Rectal smooth muscle tissue (tissue), 1 donor: Measurements from ENCODE around the gene PTPRG.
A peak's percentile ranks its signal among the peaks of the same experiment; 100 is the strongest.

Source experiments
- H3K27ac ChIP-seq: one replicate; pipeline ENCODE4 v1.7.0; 2013; ENCODE audit warnings: low read depth, low read length, inconsistent platforms
- H3K27me3 ChIP-seq: one replicate; pipeline ENCODE4 v1.7.0; 2013; ENCODE audit warnings: low read length; ENCODE audit not compliant: control insufficient read depth, insufficient read depth
- H3K36me3 ChIP-seq: one replicate; pipeline ENCODE4 v1.7.0; 2013; ENCODE audit warnings: low read length; ENCODE audit not compliant: control insufficient read depth, insufficient read depth
- H3K4me1 ChIP-seq: one replicate; pipeline ENCODE4 v1.7.0; 2013; ENCODE audit warnings: low read length; ENCODE audit not compliant: control insufficient read depth, insufficient read depth
- H3K4me3 ChIP-seq: one replicate; pipeline ENCODE4 v1.7.0; 2013; ENCODE audit warnings: low read length
- H3K9ac ChIP-seq: one replicate; pipeline ENCODE4 v1.7.0; 2013; ENCODE audit warnings: low read length

Gene PTPRG

DNA sequence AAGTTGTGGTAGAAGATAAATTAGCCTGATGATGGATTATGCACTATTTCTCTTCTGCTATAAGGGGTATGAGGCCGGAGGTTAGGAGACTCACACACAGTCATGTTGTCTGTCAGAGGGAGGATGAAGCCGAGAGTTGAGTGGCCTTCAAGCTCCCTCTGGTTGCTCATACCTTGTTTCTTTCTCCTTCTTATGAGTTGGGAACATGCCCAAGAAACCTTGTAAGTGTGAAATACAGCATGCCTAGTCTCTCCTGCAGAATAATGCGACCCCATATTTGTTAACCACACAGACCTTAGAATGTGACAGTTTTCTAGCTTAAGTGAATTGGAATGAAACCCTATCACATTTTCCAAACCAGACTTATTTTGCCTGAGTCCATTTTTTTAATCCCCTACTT is 366.7 kb downstream of the PTPRG start:
- Histone ChIP-seq H3K9ac (no peak overlapping the region), H3K4me3 (no peak overlapping the region), H3K4me1 (peaks cover 43% of the 10 kb centered on the region), H3K36me3 (no peaks in the 10 kb centered on the region), H3K27ac (peak overlapping the region; percentile 76), H3K27me3 (no peaks in the 10 kb centered on the region)

GRCh38 chr3:61928776-61929314 is 367.5 kb downstream of the PTPRG start:
- peaks cover 43% of the 10 kb centered on the region for H3K4me1 ChIP-seq
- no peak overlapping the region for H3K27ac ChIP-seq
- no peak overlapping the region for H3K4me3 ChIP-seq
- no peaks in the 10 kb centered on the region for H3K27me3 ChIP-seq
- H3K36me3 ChIP-seq, result no peaks in the 10 kb centered on the region
- no peak overlapping the region for H3K9ac ChIP-seq

DNA sequence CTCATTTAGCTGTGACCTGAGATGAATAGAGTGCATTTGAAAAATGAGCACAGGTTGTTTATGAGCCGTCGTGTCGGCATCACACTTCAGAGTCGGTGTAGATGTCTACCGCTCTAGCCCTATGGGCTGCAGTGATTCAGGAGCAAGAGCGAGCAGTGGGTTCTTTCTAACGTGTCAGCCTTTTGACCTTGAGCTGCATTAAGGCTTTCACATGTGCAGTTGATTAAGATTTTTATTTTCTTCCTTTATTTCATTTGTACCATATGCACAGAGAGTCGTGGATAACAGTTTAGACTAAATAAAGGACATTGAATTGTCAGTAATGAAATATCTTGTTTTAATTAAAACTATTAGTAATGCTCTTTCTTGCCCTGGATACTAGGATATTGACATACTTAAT is 368.2 kb downstream of the PTPRG start:
- Histone ChIP-seq H3K4me3 (no peak overlapping the region), H3K36me3 (no peaks in the 10 kb centered on the region), H3K9ac (no peak overlapping the region), H3K27ac (no peak overlapping the region), H3K4me1 (peaks cover 37% of the 10 kb centered on the region), H3K27me3 (no peaks in the 10 kb centered on the region)

- Histone ChIP-seq H3K9ac (no peak overlapping the region), H3K4me1 (peaks cover 20% of the 10 kb centered on the region), H3K27ac (no peak overlapping the region), H3K4me3 (no peak overlapping the region), H3K27me3 (no peaks in the 10 kb centered on the region), H3K36me3 (no peaks in the 10 kb centered on the region)
Observed at GRCh38 chr3:61932499-61932898, 371.1 kb downstream of the PTPRG start.

DNA sequence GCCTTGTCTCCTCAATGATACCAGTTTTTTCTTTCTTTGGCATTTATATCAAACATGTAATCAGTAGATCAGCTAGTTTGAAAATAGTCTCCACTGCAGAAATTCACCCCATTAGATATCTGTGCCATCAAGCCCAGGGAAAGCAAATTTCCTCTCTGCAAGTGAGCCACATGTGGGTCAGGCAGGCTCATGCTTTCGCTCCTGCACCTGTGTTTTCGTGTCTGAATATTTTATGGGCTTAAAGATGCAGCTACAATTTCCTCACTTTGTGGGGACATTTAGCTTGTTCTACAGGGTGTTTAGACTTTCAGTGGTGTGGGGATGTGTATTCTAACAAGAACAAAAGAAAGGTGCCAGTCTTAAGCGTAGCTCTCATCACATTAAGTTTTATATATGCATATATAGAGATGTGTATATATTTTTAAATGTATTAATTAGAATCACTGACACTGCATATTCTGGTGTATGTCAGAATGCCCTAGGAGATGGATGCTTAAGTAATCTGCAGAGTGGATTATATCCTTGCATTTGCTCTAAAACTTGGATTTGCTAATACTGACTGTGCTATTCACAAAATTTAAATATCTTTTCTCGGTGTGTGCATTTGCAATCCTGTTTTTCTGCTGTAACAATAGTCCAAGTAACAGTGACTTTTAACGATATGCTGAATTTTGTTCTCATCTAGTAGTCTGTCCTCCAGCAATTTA is 372.6 kb downstream of the PTPRG start:
- Histone ChIP-seq H3K36me3 (no peaks in the 10 kb centered on the region), H3K9ac (no peak overlapping the region), H3K27ac (no peak overlapping the region), H3K27me3 (no peaks in the 10 kb centered on the region), H3K4me3 (no peak overlapping the region), H3K4me1 (peaks cover 10% of the 10 kb centered on the region)

DNA sequence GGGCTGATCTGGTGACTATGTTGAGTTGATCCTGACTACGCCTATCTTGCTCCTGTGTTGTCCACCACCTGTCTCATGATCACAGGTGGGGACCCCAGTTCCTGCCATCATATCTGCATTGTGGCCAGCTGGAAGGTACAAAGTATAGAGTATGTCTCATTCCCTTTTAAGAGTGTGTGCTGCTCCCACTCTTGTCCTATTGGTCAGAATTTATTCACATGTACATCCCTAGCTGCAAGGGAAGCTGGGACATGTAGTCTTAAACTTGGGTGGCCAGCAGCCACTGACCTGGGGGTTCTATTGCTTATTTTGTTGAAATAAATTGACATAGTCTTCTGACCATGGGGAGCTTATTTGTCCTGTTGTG is 373.1 kb downstream of the PTPRG start:
- no peak overlapping the region for H3K4me3 ChIP-seq
- no peaks in the 10 kb centered on the region for H3K36me3 ChIP-seq
- no peak overlapping the region for H3K9ac ChIP-seq
- H3K27me3 ChIP-seq, result no peaks in the 10 kb centered on the region
- H3K4me1 ChIP-seq, result peaks cover 10% of the 10 kb centered on the region
- no peak overlapping the region for H3K27ac ChIP-seq

DNA sequence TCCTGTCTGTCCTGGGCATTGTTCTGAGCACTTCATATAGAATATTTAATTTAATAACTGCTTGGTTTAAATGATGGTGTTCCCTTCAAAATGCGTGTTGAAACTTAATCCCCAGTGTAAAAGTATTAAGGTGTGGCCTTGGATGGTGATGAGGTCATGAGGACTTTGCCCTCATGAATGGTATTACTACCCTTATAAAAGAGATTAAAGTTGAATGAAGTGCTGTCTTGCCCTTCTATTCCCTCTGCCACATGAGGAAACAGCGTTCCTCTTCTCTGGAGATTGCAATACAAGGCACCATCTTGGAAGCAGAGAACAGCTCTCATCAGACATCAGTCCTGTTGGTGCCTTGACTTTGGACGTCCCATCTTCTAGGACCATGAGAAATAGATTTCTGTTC is 374.4 kb downstream of the PTPRG start:
- Histone ChIP-seq H3K27ac (no peak overlapping the region), H3K9ac (no peak overlapping the region), H3K27me3 (no peaks in the 10 kb centered on the region), H3K4me1 (peaks cover 10% of the 10 kb centered on the region), H3K4me3 (no peak overlapping the region), H3K36me3 (no peaks in the 10 kb centered on the region)

DNA sequence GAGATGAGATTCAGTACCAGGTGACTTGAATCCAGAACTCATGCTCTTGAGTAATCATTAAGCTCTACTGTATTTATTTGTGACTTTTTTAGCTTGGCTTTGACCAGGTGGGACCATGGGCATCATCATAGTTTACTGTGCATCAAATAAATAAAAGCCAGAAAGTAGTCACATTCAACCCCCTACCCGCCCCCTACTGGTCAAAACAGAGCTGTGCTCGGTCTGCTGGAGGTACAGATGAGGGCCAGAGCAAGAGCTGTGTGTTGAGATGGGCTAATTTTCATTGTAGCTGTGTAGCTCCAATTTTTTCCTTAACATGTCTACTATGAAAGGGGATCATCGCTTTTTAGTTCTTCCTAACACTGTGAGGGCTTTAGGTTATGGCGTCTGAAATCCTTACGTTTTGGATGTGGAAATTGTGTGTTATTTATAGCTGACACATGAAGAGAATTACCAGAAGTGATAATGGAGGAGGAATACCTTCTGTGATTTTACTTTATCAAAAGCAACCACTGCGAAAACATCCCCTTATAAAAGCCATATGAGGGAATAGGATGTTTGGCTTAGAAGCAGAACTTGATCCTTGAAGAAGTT is 375.1 kb downstream of the PTPRG start:
- Histone ChIP-seq H3K9ac (no peak overlapping the region), H3K27me3 (no peaks in the 10 kb centered on the region), H3K4me3 (no peak overlapping the region), H3K36me3 (no peaks in the 10 kb centered on the region), H3K27ac (no peak overlapping the region), H3K4me1 (peaks cover 10% of the 10 kb centered on the region)

DNA sequence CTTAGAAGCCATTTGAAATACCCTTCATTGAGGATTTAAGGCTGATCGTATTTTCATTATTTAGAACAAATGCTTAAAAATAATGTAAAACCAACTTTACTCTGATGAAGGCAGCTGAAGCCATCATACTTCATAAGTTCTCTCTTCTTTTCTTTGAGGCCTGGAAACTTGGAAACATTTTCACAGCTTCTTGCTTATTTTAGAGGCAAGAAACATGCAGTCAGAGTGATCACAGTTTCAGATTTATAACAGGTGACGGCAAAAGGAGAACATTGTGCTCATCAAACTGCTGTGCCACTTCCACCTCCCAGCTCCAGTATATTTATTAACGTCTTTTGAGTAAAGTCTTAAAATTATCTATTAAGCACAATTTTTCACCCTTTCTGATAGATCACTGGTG is 376.1 kb downstream of the PTPRG start:
- no peak overlapping the region for H3K27ac ChIP-seq
- H3K9ac ChIP-seq, result no peak overlapping the region
- no peaks in the 10 kb centered on the region for H3K27me3 ChIP-seq
- H3K36me3 ChIP-seq, result no peaks in the 10 kb centered on the region
- H3K4me3 ChIP-seq, result no peak overlapping the region
- H3K4me1 ChIP-seq, result peaks cover 8% of the 10 kb centered on the region

DNA sequence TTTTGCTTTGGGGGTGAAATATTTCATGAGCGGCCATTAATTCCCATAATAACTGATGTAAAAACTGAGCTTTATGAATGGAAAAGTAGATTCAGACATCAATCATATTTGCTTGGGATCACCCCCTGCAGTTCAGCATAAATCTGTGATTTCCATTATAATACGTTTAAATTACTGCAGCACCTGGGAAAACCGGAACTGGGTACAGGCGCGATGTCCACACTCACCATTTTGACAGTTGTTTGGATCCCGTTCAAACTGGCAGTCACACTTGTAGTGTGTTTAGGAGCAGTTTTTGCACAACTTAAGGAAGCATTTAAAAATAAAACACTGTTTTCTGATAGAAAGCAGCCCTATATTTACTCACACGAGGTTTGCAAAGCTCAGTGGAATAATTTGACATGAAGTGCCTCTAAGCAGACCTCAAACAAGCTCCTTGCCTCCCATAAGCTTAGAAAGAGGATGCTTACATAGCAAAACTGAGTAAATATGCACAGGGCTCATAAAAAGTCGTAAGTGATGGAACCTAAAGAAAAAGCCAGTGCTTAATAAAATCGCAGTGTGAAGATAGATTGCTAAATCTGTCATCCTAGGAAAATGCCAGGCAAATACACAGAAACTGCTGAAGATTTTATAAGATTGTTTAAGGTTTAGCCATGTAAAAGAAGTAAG is 377.6 kb downstream of the PTPRG start:
- H3K4me3 ChIP-seq, result no peak overlapping the region
- peaks cover 6% of the 10 kb centered on the region for H3K4me1 ChIP-seq
- H3K36me3 ChIP-seq, result no peaks in the 10 kb centered on the region
- H3K27me3 ChIP-seq, result no peaks in the 10 kb centered on the region
- H3K27ac ChIP-seq, result no peak overlapping the region
- H3K9ac ChIP-seq, result no peak overlapping the region

DNA sequence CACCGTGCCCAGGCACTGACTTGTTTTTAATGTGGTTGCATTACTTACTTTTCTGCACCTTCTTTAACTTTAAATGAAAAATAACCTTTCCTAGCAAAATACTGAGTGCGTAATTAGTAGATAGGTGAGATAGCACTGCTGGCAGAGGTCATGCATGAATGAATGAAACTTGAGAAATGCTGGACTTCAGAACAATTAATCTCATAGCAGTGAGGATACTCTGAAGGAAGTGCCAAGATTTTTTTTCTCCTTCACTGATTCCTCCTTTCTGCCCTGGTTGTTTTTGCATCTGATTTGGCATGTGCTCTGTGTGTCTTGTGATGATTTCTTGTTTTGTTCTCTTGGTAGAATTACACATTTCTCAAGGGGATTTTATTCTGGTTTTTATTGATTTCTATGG is 378.9 kb downstream of the PTPRG start:
- H3K36me3 ChIP-seq, result no peaks in the 10 kb centered on the region
- peaks cover 6% of the 10 kb centered on the region for H3K4me1 ChIP-seq
- no peak overlapping the region for H3K27ac ChIP-seq
- H3K4me3 ChIP-seq, result no peak overlapping the region
- H3K9ac ChIP-seq, result no peak overlapping the region
- no peaks in the 10 kb centered on the region for H3K27me3 ChIP-seq

DNA sequence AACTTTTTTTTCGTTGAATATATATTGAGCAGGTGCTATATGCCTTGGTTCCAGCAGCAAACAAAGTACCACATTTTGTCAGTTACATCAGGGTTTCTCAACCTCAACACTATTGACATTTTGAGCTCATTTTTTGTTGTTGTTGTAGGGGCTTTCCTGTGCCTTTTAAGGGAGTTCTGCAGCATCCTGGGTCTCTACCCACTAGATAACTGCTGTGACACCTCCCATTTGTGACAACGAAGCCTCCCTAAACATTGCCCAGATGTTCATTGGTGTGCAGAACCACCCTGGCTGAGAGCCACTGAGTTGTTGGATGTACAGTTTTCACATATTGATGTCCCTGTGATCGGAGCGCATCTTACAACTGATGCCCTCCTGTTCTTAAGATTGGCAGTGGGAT is 382.6 kb downstream of the PTPRG start:
- peaks cover 13% of the 10 kb centered on the region for H3K4me1 ChIP-seq
- H3K36me3 ChIP-seq, result no peaks in the 10 kb centered on the region
- no peak overlapping the region for H3K27ac ChIP-seq
- no peaks in the 10 kb centered on the region for H3K27me3 ChIP-seq
- H3K9ac ChIP-seq, result no peak overlapping the region
- no peak overlapping the region for H3K4me3 ChIP-seq
